GM12891 (cell line): ENCODE measurements around the gene MS4A8.

Experiments used
- POLR2A ChIP-seq: IDR thresholded peaks from 2 replicates; pipeline ENCODE4 v1.6.1; 2011; ENCODE audit warnings: low read depth, low read length, control low read depth
- POLR2AphosphoS5 ChIP-seq: IDR thresholded peaks from 2 replicates; pipeline ENCODE4 v1.6.1; 2011; ENCODE audit warnings: low read depth, low read length, control low read depth

GRCh38 chr11:60679879-60680278 is 19.5 kb upstream of the MS4A8 start:
- TF ChIP-seq POLR2AphosphoS5, result no peak
- TF ChIP-seq POLR2A, result no peak
